PC-3 (cell line): ENCODE measurements around the gene STYK1. TPM values are rescaled to one million over a fixed set of nuclear protein-coding genes. Genes with fewer than 3 reads are reported as not detected.

Experiments used
- ATAC-seq: fragments of 200-7000 bp; cut with Tn5 transposase; 2 replicates; pipeline ENCODE4 v1.9.1; 2020; ENCODE audit warnings: mild to moderate bottlenecking, moderate library complexity
- BruUV-seq: library from RNA; stranded (reverse); fragments of 400-500 nt; replicated peaks from 2 replicates; lab custom pipeline; 2021; lab: Mats Ljungman, UMichigan
- CTCF ChIA-PET: fragments of 300-600 bp; sonication (Branson Sonifier 250); formaldehyde crosslinking; loops from one replicate; lab custom pipeline; 2022; ENCODE audit warnings: antibody characterized with exemption; lab: Charles Lee
- POLR2A ChIA-PET: fragments of 300-600 bp; sonication (Branson Sonifier 250); formaldehyde crosslinking; loops from one replicate; lab custom pipeline; 2022; ENCODE audit warnings: antibody characterized with exemption; ENCODE audit not compliant: unreplicated experiment; lab: Charles Lee
- DNase-seq: peaks from one replicate; pipeline ENCODE4 v3.0.0-alpha.2; 2015
- H2AFZ ChIP-seq: fragments of 300-600 bp; sonication (generic); 2 replicates; pipeline ENCODE4 v1.6.0; 2016; ENCODE audit warnings: antibody characterized with exemption, low read length
- H3F3A ChIP-seq: fragments of 300-600 bp; sonication (generic); one replicate; pipeline ENCODE4 v1.6.0; 2017; ENCODE audit warnings: antibody characterized with exemption, low read length, control low read depth, mild to moderate bottlenecking; ENCODE audit not compliant: unreplicated experiment
- H3K27ac ChIP-seq: fragments of 300-600 bp; sonication (generic); 2 replicates; pipeline ENCODE4 v1.5.1; 2016; ENCODE audit warnings: mild to moderate bottlenecking, low read length
- H3K27me3 ChIP-seq: fragments of 300-600 bp; sonication (generic); 2 replicates; pipeline ENCODE4 v1.6.1; 2016; ENCODE audit warnings: low read length, mixed read lengths
- H3K36me3 ChIP-seq: fragments of 300-600 bp; sonication (generic); 2 replicates; pipeline ENCODE4 v1.6.1; 2016; ENCODE audit warnings: low read depth, mixed run types, low read length, mixed read lengths
- H3K4me1 ChIP-seq: fragments of 300-600 bp; sonication (generic); 2 replicates; pipeline ENCODE4 v1.5.1; 2016; ENCODE audit warnings: low read length; ENCODE audit not compliant: insufficient read depth
- H3K4me2 ChIP-seq: fragments of 300-600 bp; sonication (generic); 2 replicates; pipeline ENCODE4 v1.6.0; 2016; ENCODE audit warnings: low read length
- H3K4me3 ChIP-seq: fragments of 300-600 bp; sonication (generic); 2 replicates; pipeline ENCODE4 v1.5.1; 2016; ENCODE audit warnings: mild to moderate bottlenecking, low read length, mixed read lengths
- H3K79me2 ChIP-seq: fragments of 300-600 bp; sonication (generic); 2 replicates; pipeline ENCODE4 v1.6.1; 2017; ENCODE audit warnings: low read length, mixed read lengths
- H3K9ac ChIP-seq: fragments of 300-600 bp; sonication (generic); 2 replicates; pipeline ENCODE4 v1.6.0; 2016; ENCODE audit warnings: mild to moderate bottlenecking, low read length
- H3K9me2 ChIP-seq: fragments of 300-600 bp; sonication (generic); replicated peaks from 2 replicates; pipeline ENCODE4 v1.6.1; 2016; ENCODE audit warnings: mixed run types, low read length, mixed read lengths
- H3K9me3 ChIP-seq: fragments of 300-600 bp; sonication (generic); 2 replicates; pipeline ENCODE4 v1.6.1; 2016; ENCODE audit warnings: low read length, mixed read lengths
- H4K20me1 ChIP-seq: fragments of 300-600 bp; sonication (generic); 2 replicates; pipeline ENCODE4 v1.6.1; 2016; ENCODE audit warnings: low read length, mixed read lengths
- EZH2 ChIP-seq: fragments of 300-600 bp; sonication (generic); IDR thresholded peaks from one replicate; pipeline ENCODE4 v1.6.1; 2017; ENCODE audit warnings: antibody characterized with exemption, mild to moderate bottlenecking, low read length; ENCODE audit not compliant: unreplicated experiment
- EZH2phosphoT487 ChIP-seq: fragments of 300-600 bp; sonication (generic); IDR thresholded peaks from 2 replicates; pipeline ENCODE4 v1.6.1; 2018; ENCODE audit warnings: mild to moderate bottlenecking, antibody characterized with exemption, low read length, borderline replicate concordance
- intact Hi-C: fragments of 100-400 bp; cut with micrococcal nuclease; formaldehyde crosslinking; loops from 2 replicates; pipeline ENCODE4 v1.9.0; 2023
- total RNA-seq: library from RNA; depleted of rRNA; stranded (reverse); fragments of >200 nt; gene quantifications from 2 replicates; pipeline ENCODE4 v1.2.3, GENCODE V29; 2014
- TF ChIP-seq, protein P1 (sequence below): fragments of 300-600 bp; sonication (generic); conservative IDR thresholded peaks from 2 replicates; pipeline ENCODE4 v1.5.1; 2017; ENCODE audit warnings: antibody characterized with exemption, low read depth, mild to moderate bottlenecking, low read length

STYK1 gene
- total RNA-seq, 1 experiment from 2014 or later: 4.3 TPM

DNA sequence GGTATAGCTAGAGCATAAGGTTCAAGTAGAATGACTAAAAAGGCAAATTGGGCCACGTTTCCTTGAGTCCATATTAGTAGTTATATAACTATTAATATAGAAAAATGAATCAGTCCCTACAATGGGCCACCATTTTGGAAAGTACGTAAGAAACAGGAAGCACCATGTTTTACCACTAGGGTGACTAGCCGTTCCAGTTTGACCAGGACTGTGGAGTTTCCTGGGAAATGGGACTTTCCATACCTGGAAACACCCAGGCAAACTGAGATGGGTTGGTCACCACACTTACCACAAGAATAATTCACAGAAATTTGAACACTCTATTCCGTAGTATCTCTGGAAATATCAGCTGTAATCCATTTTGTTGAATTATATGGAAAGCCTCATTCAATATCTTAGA is 58.3 kb downstream of the STYK1 start:
- H3K36me3 ChIP-seq: 0 out of 2 replicates have a peak, but pooled peaks cover 4% of the 10 kb centered on the region
- H2AFZ ChIP-seq: peak overlapping the region; percentile 28; the same call in 1 of the 2 replicates
- no peaks in the 10 kb centered on the region for H3K9me3 ChIP-seq
- no peak for TF ChIP-seq EZH2
- POLR2A ChIA-PET: no interaction called here
- no peaks in the 10 kb centered on the region for H3K27me3 ChIP-seq
- peak overlapping the region; percentile 23 for H3K27ac ChIP-seq
- CTCF ChIA-PET: no interaction called here
- ATAC-seq (no peak), DNase-seq (peak; percentile 42)
- peaks cover 29% of the 10 kb centered on the region for H3K79me2 ChIP-seq
- no peaks in the 10 kb centered on the region for H3K9me2 ChIP-seq
- no TSS peak for BruUV-seq
- no peak overlapping the region for H3K4me3 ChIP-seq
- 0 out of 2 replicates have a peak overlapping the region, but pooled peaks have one; percentile 9 for H3K4me2 ChIP-seq
- peaks cover 54% of the 10 kb centered on the region for H3K4me1 ChIP-seq
- intact Hi-C loops: loop anchor here (5.0 kb wide), 1 partner anchor 137 kb away; no protein-coding TSS in a partner anchor
- H4K20me1 ChIP-seq: no peaks in the 10 kb centered on the region
- H3F3A ChIP-seq: no peaks in the 10 kb centered on the region
- H3K9ac ChIP-seq: no peak overlapping the region

DNA sequence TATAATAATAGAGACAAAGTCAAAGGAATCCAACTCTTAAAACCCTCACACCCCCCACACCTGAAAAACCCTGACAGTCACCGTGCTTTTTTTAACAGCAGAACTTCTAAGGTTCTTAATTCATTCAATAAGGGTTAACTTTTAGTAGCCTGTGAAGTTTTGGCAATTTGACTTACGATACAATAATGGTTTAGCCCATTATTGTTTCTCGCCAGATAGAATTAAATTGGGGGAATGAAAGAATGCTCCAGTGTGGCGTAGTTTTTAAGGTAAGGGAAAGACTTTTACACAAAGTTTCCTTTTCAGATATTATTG is 59.8 kb downstream of the STYK1 start:
- BruUV-seq: no TSS peak
- no peaks in the 10 kb centered on the region for H3K27me3 ChIP-seq

DNA sequence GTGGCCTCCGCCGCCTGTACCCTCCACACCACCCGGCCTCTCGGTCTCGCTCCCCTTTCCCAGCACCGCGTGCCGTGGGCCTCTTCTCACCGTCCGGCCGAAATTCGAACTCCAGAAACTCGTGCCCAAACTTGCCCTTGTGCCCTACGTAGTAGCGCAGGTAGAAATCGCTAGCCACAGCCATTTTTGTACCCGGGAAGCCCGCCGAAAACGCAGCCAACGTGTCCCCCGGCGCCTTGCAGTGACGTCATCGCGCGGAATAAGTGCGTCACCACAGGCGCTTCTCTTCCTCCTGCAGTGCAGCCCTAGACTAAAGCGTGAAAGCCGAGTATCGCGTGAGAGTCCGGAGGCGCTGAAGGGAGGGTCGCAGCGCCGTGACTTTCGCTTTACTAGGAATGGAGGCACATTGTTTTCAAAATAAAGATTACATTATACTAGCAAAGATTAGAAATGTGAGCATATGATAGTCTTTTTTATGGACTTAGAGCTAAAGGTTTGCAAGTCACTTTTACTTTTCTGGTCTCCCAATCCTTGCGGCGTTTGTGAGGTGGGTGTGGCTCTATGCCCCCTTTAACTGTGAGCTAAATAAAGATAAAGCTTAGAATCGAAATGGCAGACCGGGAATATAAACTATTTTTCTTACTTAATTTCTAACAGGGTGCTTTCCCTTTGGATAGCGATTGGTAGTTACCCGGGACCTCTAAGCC is 60.4 kb downstream of the STYK1 start, which contains the start of gene MAGOHB:
Gene MAGOHB, minus strand, starts transcription at position 261 of the 707 bp plus-strand sequence. Its CDS starts 77 bp downstream, at position 184.
- ATAC-seq (peak; percentile 81), DNase-seq (peak; percentile 95)
- no peaks in the 10 kb centered on the region for H4K20me1 ChIP-seq
- intact Hi-C loops: no loop called here
- H3K9me2 ChIP-seq: no peaks in the 10 kb centered on the region
- H2AFZ ChIP-seq: peak within 1 kb of the TSS; percentile 94
- TF ChIP-seq, protein P1, sequence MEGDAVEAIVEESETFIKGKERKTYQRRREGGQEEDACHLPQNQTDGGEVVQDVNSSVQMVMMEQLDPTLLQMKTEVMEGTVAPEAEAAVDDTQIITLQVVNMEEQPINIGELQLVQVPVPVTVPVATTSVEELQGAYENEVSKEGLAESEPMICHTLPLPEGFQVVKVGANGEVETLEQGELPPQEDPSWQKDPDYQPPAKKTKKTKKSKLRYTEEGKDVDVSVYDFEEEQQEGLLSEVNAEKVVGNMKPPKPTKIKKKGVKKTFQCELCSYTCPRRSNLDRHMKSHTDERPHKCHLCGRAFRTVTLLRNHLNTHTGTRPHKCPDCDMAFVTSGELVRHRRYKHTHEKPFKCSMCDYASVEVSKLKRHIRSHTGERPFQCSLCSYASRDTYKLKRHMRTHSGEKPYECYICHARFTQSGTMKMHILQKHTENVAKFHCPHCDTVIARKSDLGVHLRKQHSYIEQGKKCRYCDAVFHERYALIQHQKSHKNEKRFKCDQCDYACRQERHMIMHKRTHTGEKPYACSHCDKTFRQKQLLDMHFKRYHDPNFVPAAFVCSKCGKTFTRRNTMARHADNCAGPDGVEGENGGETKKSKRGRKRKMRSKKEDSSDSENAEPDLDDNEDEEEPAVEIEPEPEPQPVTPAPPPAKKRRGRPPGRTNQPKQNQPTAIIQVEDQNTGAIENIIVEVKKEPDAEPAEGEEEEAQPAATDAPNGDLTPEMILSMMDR: no peak
- TF ChIP-seq EZH2phosphoT487 (no peak), EZH2 (no peak)
- H3K36me3 ChIP-seq: peaks cover 13% of the 10 kb centered on the region
- POLR2A ChIA-PET: interaction anchor here (0.5 to 0.7 kb wide), 3 partner anchors 21 to 58 kb away, joined by 3 to 4 read pairs (median 4); no protein-coding TSS in a partner anchor
- H3K27ac ChIP-seq: peak within 1 kb of the TSS; percentile 80
- H3K79me2 ChIP-seq: peaks cover 29% of the 10 kb centered on the region
- H3K27me3 ChIP-seq: no peaks in the 10 kb centered on the region
- no peaks in the 10 kb centered on the region for H3F3A ChIP-seq
- H3K4me3 ChIP-seq: peak within 1 kb of the TSS; percentile 88
- H3K9ac ChIP-seq: peak within 1 kb of the TSS; percentile 100
- TSS peak; percentile 99 for BruUV-seq
- no peaks in the 10 kb centered on the region for H3K9me3 ChIP-seq
- H3K4me1 ChIP-seq: peaks cover 39% of the 10 kb centered on the region
- peak within 1 kb of the TSS; percentile 97 for H3K4me2 ChIP-seq
- CTCF ChIA-PET: interaction anchor here (0.6 to 0.7 kb wide), 3 partner anchors 57 to 79 kb away, joined by 3 to 8 read pairs (median 4); no protein-coding TSS in a partner anchor

More for the DNA sequence above, 59.8 kb downstream of the STYK1 start:
- peak overlapping the region; percentile 100 for H3K9ac ChIP-seq
- no peak for DNase-seq
- peak overlapping the region; percentile 94 for H2AFZ ChIP-seq
- POLR2A ChIA-PET: interaction anchor here (0.7 kb wide), 1 partner anchor 56 kb away, joined by 3 read pairs; no protein-coding TSS in a partner anchor
- H3K36me3 ChIP-seq: peaks cover 7% of the 10 kb centered on the region
- H3K4me2 ChIP-seq: peak overlapping the region; percentile 97
- intact Hi-C loops: no loop called here
- no peak for ATAC-seq
- H3K4me3 ChIP-seq: peak overlapping the region; percentile 88
- peak overlapping the region; percentile 80 for H3K27ac ChIP-seq
- CTCF ChIA-PET: interaction anchor here (0.6 kb wide), 1 partner anchor 57 kb away, joined by 8 read pairs; no protein-coding TSS in a partner anchor
- no peaks in the 10 kb centered on the region for H3K9me3 ChIP-seq
- no peaks in the 10 kb centered on the region for H3F3A ChIP-seq
- TF ChIP-seq, protein P1: no peak
- TF ChIP-seq EZH2phosphoT487: no peak
- no peak for TF ChIP-seq EZH2
- H3K79me2 ChIP-seq: peaks cover 29% of the 10 kb centered on the region
- H3K9me2 ChIP-seq: no peaks in the 10 kb centered on the region
- no peaks in the 10 kb centered on the region for H4K20me1 ChIP-seq
- H3K4me1 ChIP-seq: peaks cover 44% of the 10 kb centered on the region
